Measurements from ENCODE around the gene HS3ST3A1. TPM values are rescaled to one million over a fixed set of nuclear protein-coding genes. Genes with fewer than 3 reads are reported as not detected.

The HS3ST3A1 gene
- total RNA-seq, 4 donors from 2014 or later, result 1.5 to 20.6 TPM; not detected in 2

DNA sequence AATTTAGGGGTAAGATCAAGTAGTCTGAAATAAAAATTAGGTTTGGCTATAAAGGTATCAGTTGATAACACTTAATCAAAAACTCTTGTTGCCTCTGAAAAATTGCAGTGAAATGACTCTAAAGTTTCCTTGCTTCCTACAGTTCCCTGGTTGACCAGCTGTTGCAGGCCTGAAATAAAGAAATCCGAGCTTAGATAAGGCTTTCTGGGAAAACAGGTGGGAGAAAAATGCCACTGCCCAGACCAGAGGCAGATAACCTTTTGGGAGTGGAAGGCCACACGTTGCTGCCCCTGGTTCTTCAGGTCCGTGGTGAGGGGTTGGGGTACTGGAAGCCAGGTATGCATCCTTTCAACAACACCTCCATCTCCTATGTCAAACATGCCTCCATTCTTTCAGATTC, 111.3 kb downstream of the HS3ST3A1 start:
- no peak for TF ChIP-seq POLR2A (IDR thresholded peaks at IDR 0.05)
- TF ChIP-seq, protein P1, sequence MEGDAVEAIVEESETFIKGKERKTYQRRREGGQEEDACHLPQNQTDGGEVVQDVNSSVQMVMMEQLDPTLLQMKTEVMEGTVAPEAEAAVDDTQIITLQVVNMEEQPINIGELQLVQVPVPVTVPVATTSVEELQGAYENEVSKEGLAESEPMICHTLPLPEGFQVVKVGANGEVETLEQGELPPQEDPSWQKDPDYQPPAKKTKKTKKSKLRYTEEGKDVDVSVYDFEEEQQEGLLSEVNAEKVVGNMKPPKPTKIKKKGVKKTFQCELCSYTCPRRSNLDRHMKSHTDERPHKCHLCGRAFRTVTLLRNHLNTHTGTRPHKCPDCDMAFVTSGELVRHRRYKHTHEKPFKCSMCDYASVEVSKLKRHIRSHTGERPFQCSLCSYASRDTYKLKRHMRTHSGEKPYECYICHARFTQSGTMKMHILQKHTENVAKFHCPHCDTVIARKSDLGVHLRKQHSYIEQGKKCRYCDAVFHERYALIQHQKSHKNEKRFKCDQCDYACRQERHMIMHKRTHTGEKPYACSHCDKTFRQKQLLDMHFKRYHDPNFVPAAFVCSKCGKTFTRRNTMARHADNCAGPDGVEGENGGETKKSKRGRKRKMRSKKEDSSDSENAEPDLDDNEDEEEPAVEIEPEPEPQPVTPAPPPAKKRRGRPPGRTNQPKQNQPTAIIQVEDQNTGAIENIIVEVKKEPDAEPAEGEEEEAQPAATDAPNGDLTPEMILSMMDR (IDR thresholded peaks at IDR 0.05), result no peak
- Histone ChIP-seq H3K4me3 (no peak overlapping the region), H3K9me3 (no peaks in the 10 kb centered on the region), H3K4me1 (no peaks in the 10 kb centered on the region), H3K27me3 (no peaks in the 10 kb centered on the region), H3K27ac (no peak overlapping the region), H3K36me3 (no peaks in the 10 kb centered on the region)
- DNase-seq, result no peak

DNA sequence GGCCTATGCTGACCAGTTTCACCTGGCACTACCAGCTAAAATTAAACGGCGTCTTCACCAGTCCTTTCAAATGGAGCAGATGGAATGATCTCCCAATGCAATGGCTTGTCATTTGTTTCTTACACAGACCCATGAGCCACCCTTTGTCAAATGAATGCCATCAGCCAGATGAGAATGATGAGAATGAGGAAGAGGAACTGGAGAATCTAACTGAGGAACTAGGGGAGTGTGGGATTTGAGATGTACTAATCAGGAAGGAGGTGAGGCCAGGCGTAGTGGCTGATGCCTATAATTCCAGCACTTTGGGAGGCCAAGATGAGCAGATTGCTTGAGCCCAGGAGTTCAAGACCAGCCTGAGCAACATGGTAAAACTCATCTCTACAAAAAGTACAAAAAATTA, 116.4 kb downstream of the HS3ST3A1 start:
- TF ChIP-seq POLR2A (IDR thresholded peaks at IDR 0.05), result no peak
- TF ChIP-seq, protein P1 (IDR thresholded peaks at IDR 0.05), result no peak
- peaks cover 0 to 11% (median 0%) of the 10 kb centered on the region in 4 donors for H3K9me3 ChIP-seq
- no peak overlapping the region for H3K27ac ChIP-seq
- no peaks in the 10 kb centered on the region for H3K36me3 ChIP-seq
- no peak overlapping the region for H3K4me3 ChIP-seq
- no peaks in the 10 kb centered on the region for H3K27me3 ChIP-seq
- H3K4me1 ChIP-seq, result no peaks in the 10 kb centered on the region
- DNase-seq, result no peak

DNA sequence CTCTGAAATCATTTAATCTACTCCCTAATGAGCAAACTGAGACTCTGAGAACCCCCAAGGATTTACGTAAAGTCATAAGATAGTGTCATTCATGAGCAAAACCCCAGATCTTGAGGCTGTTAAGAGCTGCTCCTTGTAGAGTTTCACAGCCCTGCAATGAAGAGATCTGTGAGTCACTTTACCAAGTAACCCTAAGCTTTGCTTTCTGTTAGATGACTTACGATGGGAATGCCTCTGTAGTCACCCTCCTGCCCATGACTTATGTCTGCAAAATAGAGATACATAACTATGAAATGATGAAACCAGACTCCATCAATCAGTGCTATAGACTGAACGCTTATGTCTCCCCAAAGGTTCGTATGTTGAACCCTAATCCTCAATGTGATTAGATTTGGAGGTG, 117.7 kb downstream of the HS3ST3A1 start:
- TF ChIP-seq, protein P1 (IDR thresholded peaks at IDR 0.05), result no peak
- no peak for TF ChIP-seq POLR2A (IDR thresholded peaks at IDR 0.05)

DNA sequence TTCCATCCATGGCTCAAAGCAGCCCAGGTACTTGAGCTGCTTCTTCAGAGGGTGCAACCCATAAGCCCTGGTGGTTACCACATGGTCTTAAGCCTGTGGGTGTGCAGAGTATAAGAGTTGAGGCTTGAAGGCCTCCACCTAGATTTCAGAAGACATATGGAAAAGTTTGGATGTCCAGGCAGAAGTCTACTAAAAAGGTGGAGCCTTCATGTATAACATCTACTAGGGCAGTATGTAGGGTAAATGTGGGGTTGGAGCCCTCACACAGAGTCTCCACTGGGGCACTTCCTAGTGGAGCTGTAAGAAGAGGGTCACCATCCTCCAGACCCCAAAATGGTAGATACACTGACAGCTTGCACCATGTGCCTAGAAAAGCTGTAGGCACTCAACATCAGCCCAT, 120.9 kb downstream of the HS3ST3A1 start:
- Histone ChIP-seq H3K27ac (no peak overlapping the region), H3K4me1 (no peaks in the 10 kb centered on the region), H3K27me3 (no peaks in the 10 kb centered on the region), H3K9me3 (peaks cover 0 to 11% (median 0%) of the 10 kb centered on the region in 4 donors), H3K4me3 (no peak overlapping the region), H3K36me3 (no peaks in the 10 kb centered on the region)
- no peak for DNase-seq
- TF ChIP-seq POLR2A (IDR thresholded peaks at IDR 0.05), result no peak
- TF ChIP-seq, protein P1 (IDR thresholded peaks at IDR 0.05), result no peak

More for the DNA sequence above, 117.7 kb downstream of the HS3ST3A1 start:
- no peaks in the 10 kb centered on the region for H3K36me3 ChIP-seq
- DNase-seq, result no peak
- H3K27me3 ChIP-seq, result no peaks in the 10 kb centered on the region
- H3K4me1 ChIP-seq, result no peaks in the 10 kb centered on the region
- H3K4me3 ChIP-seq, result no peak overlapping the region
- H3K27ac ChIP-seq, result no peak overlapping the region
- H3K9me3 ChIP-seq, result peaks cover 0 to 11% (median 0%) of the 10 kb centered on the region in 4 donors

DNA sequence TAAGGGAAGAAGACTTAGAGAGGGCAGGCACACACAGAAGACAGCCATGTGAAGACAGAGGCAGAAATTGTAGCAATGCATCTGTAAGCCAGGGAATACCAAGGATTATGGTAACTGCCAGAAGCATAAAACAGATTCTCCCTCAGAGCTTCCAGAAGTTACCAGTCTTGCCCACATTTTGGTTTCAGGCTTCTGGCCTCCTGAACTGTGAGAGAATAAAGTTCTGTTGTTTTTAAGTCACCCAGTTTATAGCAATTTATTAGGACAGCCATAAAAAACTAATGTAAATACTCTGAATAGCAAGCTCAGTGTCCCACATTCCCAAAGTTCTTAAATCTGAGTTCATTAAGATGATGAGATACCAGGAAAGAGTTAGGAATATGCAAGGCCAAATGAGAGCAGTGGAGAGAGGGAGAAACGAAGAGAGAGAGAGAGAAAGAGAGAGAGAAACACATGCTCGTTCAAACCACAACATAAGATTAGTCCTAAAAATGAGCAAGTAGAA, 123.4 kb downstream of the HS3ST3A1 start:
- no peak overlapping the region for H3K4me3 ChIP-seq
- H3K9me3 ChIP-seq, result peaks cover 0 to 11% (median 0%) of the 10 kb centered on the region in 4 donors
- no peak overlapping the region for H3K27ac ChIP-seq
- H3K36me3 ChIP-seq, result no peaks in the 10 kb centered on the region
- no peaks in the 10 kb centered on the region for H3K27me3 ChIP-seq
- TF ChIP-seq POLR2A (IDR thresholded peaks at IDR 0.05), result no peak
- TF ChIP-seq, protein P1 (IDR thresholded peaks at IDR 0.05), result no peak
- no peaks in the 10 kb centered on the region for H3K4me1 ChIP-seq
- DNase-seq, result no peak

DNA sequence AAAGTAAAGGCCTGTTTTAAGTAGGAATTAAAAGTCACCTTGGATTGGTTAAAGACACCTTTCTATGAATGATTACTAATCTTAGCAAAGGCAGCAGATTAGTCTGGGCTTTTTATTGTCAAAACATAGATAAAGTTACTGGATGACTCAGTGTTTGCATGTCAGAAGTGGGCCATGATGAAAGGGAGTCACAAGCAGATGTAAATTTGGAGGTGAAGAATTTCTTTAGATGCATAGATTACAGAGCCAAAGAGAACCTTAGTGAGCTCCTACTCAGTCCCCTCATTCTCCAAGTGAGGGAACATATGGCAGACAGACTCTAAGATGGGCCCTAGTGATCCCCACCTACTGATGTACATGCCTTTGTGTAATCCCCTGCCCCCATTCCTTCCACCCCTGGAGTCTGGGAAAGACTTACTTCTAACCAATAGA, 124.5 kb downstream of the HS3ST3A1 start:
- H3K4me3 ChIP-seq, result no peak overlapping the region
- H3K36me3 ChIP-seq, result no peaks in the 10 kb centered on the region
- H3K27ac ChIP-seq, result no peak overlapping the region
- no peak for TF ChIP-seq POLR2A (IDR thresholded peaks at IDR 0.05)
- TF ChIP-seq, protein P1 (IDR thresholded peaks at IDR 0.05), result no peak
- no peak for DNase-seq
- no peaks in the 10 kb centered on the region for H3K27me3 ChIP-seq
- H3K9me3 ChIP-seq, result peaks cover 0 to 11% (median 0%) of the 10 kb centered on the region in 4 donors
- no peaks in the 10 kb centered on the region for H3K4me1 ChIP-seq
